ENCODE measurements around the gene NQO2. TPM values are rescaled to one million over a fixed set of nuclear protein-coding genes. Genes with fewer than 3 reads are reported as not detected.
"Not testable (repeated sequence)": the region's sequence is repeated elsewhere in the genome, so short reads cannot be mapped to it uniquely, and the experiment has no call there.

Gene NQO2
- polyA plus RNA-seq, 1 donor from 2014 or later: 33.2 TPM

DNA sequence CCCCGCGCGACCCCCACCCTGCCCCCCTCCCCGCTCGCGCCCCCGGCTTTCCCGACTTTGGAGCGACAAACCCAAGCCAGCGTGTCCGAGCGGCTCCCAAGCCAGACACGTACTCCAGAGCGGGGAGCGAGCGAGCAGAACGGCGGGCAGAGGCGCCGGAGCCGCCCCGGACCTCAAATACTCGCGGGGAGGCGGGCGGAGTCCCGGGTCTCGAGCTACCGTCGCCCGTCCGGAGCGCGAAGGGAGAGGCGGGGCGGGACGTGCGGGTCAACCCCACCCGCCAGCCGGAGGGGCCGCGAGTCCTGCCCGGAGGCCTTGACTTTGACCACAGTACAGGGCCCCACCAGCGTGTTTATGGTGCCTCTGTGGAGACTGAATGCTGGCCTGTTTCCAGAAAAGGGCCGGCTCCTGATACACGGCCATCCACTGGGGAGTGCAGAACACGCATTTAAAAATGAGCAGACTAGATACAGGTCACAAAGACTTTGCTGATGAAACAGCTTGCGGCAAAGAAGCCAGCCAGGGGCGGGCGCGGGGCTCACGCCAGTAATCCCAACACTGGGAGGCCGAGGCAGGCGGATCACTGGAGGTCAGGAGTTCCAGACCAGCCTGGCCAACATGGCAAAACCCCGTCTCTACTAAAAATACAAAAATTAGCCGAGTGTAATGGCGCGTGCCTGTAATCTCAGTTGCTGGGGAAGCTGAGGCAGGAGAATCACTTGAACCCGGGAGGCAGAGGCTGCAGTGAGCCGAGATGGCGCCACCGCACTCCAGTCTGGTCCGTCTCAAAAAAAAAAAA is 28.1 kb upstream of the NQO2 start, which contains the start of gene SERPINB6:
TSS of gene SERPINB6 (minus strand) at position 148 of the 799 bp plus-strand sequence. CDS start 12,235 bp downstream, outside the sequence.
- Histone ChIP-seq H3K4me3 (ENCODE audit: low read length) (peak within 1 kb of the TSS; percentile 67), H3K4me2 (ENCODE audit: low read length) (no peak within 1 kb of the TSS), H4K20me1 (ENCODE audit: insufficient read depth) (no peaks in the 10 kb centered on the region), H3K9me3 (ENCODE audit: low read length) (no peaks in the 10 kb centered on the region), H3F3A (ENCODE audit: insufficient read depth, low read length, poor library complexity, severe bottlenecking) (no peaks in the 10 kb centered on the region), H3K9ac (ENCODE audit: low read length) (peak within 1 kb of the TSS; percentile 51), H3K27me3 (ENCODE audit: insufficient read depth, low read depth, low read length) (peaks cover 11% of the 10 kb centered on the region), H3K79me2 (replicated peaks; ENCODE audit: insufficient read depth, low read length) (no peaks in the 10 kb centered on the region), H2AFZ (ENCODE audit: low read depth, low read length) (peak within 1 kb of the TSS; percentile 8), H3K9me2 (ENCODE audit: insufficient read depth, low read length) (no peaks in the 10 kb centered on the region), H3K36me3 (ENCODE audit: insufficient read depth, low read length) (no peaks in the 10 kb centered on the region), H3K27ac (ENCODE audit: low read length) (no peak within 1 kb of the TSS)
- TF ChIP-seq SMC3 (conservative IDR thresholded peaks at IDR 0.05; ENCODE audit: poor library complexity) (no peak), EZH2 (IDR thresholded peaks at IDR 0.05; ENCODE audit: borderline replicate concordance, insufficient read depth, low read length, poor library complexity, severe bottlenecking) (no peak), REST (IDR thresholded peaks at IDR 0.05; ENCODE audit: borderline replicate concordance) (no peak), POLR2AphosphoS5 (IDR thresholded peaks at IDR 0.05) (no peak), EP300 (conservative IDR thresholded peaks at IDR 0.05; ENCODE audit: poor library complexity, severe bottlenecking) (no peak), TAF1 (IDR thresholded peaks at IDR 0.05; ENCODE audit: low read depth) (no peak)
- TF ChIP-seq, protein P1, sequence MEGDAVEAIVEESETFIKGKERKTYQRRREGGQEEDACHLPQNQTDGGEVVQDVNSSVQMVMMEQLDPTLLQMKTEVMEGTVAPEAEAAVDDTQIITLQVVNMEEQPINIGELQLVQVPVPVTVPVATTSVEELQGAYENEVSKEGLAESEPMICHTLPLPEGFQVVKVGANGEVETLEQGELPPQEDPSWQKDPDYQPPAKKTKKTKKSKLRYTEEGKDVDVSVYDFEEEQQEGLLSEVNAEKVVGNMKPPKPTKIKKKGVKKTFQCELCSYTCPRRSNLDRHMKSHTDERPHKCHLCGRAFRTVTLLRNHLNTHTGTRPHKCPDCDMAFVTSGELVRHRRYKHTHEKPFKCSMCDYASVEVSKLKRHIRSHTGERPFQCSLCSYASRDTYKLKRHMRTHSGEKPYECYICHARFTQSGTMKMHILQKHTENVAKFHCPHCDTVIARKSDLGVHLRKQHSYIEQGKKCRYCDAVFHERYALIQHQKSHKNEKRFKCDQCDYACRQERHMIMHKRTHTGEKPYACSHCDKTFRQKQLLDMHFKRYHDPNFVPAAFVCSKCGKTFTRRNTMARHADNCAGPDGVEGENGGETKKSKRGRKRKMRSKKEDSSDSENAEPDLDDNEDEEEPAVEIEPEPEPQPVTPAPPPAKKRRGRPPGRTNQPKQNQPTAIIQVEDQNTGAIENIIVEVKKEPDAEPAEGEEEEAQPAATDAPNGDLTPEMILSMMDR (IDR thresholded peaks at IDR 0.05; ENCODE audit: poor library complexity, severe bottlenecking): no peak

DNA sequence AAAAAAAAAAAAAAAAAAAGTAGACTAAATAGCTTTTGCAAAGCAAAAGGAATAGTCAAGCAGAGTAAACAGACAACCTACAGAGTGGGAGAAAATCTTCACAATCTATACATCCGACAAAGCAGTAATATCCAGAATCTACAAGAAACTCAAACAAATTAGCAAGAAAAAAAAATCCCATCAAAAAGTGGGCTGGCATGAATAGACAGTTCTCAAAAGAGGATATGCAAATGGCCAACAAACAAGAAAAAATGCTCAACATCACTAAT is 27.5 kb upstream of the NQO2 start:
- not testable (repeated sequence) for H3K9me2 ChIP-seq (ENCODE audit: insufficient read depth, low read length); H4K20me1 ChIP-seq (ENCODE audit: insufficient read depth); H3K9me3 ChIP-seq (ENCODE audit: low read length); H3K4me2 ChIP-seq (ENCODE audit: low read length); H3K36me3 ChIP-seq (ENCODE audit: insufficient read depth, low read length); H3K9ac ChIP-seq (ENCODE audit: low read length); H3K79me2 ChIP-seq (replicated peaks; ENCODE audit: insufficient read depth, low read length); H3K27ac ChIP-seq (ENCODE audit: low read length); H3K4me3 ChIP-seq (ENCODE audit: low read length); H2AFZ ChIP-seq (ENCODE audit: low read depth, low read length); H3F3A ChIP-seq (ENCODE audit: insufficient read depth, low read length, poor library complexity, severe bottlenecking)
- H3K27me3 ChIP-seq (ENCODE audit: insufficient read depth, low read depth, low read length): peaks cover 11% of the 10 kb centered on the region

DNA sequence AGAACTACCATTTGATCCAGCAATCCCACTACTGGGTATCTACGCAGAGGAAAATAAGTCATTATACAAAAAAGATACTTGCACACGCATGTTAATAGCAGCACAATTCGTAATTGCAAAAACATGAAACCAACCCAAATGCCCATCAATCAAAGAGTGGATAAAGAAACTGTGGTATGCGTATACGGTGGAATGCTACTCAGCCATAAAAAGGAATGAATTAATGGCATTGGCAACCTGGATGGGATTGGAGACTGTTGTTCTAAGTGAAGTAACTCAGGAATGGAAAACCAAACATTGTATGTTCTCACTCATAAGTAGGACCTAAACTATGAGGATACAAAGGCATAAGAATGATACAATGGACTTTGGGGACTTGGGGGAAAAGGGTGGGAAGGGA is 27.0 kb upstream of the NQO2 start:
- H3K79me2 ChIP-seq (replicated peaks; ENCODE audit: insufficient read depth, low read length); H3K36me3 ChIP-seq (ENCODE audit: insufficient read depth, low read length); H3K9me2 ChIP-seq (ENCODE audit: insufficient read depth, low read length); H3K27ac ChIP-seq (ENCODE audit: low read length); H3K4me2 ChIP-seq (ENCODE audit: low read length); H3F3A ChIP-seq (ENCODE audit: insufficient read depth, low read length, poor library complexity, severe bottlenecking); H2AFZ ChIP-seq (ENCODE audit: low read depth, low read length); H3K9me3 ChIP-seq (ENCODE audit: low read length); H3K9ac ChIP-seq (ENCODE audit: low read length); H4K20me1 ChIP-seq (ENCODE audit: insufficient read depth); H3K4me3 ChIP-seq (ENCODE audit: low read length): not testable (repeated sequence)
- H3K27me3 ChIP-seq (ENCODE audit: insufficient read depth, low read depth, low read length): peaks cover 11% of the 10 kb centered on the region

DNA sequence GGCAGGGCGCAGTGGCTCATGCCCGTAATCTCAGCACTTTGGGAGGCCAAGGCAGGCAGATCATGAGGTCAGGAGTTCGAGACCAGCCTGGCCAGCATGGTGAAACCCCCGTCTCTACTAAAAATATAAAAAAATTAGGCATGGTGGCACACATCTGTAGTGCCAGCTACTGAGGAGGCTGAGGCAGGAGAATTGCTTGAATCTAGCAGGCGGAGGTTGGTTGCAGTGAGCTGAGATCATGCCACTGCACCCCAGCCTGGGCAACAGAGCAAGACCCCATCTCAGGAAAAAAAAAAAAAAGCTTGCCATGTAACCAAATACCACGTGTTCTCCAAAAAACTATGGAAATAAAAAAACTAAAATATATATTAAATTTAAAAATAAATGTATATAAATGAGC is 26.5 kb upstream of the NQO2 start:
- H3K27ac ChIP-seq (ENCODE audit: low read length); H3K79me2 ChIP-seq (replicated peaks; ENCODE audit: insufficient read depth, low read length); H3K9ac ChIP-seq (ENCODE audit: low read length); H3K9me3 ChIP-seq (ENCODE audit: low read length); H4K20me1 ChIP-seq (ENCODE audit: insufficient read depth); H3F3A ChIP-seq (ENCODE audit: insufficient read depth, low read length, poor library complexity, severe bottlenecking); H2AFZ ChIP-seq (ENCODE audit: low read depth, low read length); H3K36me3 ChIP-seq (ENCODE audit: insufficient read depth, low read length); H3K4me3 ChIP-seq (ENCODE audit: low read length); H3K4me2 ChIP-seq (ENCODE audit: low read length); H3K9me2 ChIP-seq (ENCODE audit: insufficient read depth, low read length): not testable (repeated sequence)
- H3K27me3 ChIP-seq (ENCODE audit: insufficient read depth, low read depth, low read length): peaks cover 11% of the 10 kb centered on the region

Data from neural cell (in vitro differentiated cells).